HG03139 (cell line): Measurements from ENCODE around the gene OR51B2.
"Not testable (repeated sequence)": the region's sequence is repeated elsewhere in the genome, so short reads cannot be mapped to it uniquely, and the experiment has no call there.

ENCODE experiments used
- ATAC-seq: cut with Tn5 transposase; IDR thresholded peaks from one replicate; pipeline ENCODE4 v1.9.1; 2021; ENCODE audit not compliant: unreplicated experiment

OR51B2 gene, protein sequence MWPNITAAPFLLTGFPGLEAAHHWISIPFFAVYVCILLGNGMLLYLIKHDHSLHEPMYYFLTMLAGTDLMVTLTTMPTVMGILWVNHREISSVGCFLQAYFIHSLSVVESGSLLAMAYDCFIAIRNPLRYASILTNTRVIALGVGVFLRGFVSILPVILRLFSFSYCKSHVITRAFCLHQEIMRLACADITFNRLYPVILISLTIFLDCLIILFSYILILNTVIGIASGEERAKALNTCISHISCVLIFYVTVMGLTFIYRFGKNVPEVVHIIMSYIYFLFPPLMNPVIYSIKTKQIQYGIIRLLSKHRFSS

DNA sequence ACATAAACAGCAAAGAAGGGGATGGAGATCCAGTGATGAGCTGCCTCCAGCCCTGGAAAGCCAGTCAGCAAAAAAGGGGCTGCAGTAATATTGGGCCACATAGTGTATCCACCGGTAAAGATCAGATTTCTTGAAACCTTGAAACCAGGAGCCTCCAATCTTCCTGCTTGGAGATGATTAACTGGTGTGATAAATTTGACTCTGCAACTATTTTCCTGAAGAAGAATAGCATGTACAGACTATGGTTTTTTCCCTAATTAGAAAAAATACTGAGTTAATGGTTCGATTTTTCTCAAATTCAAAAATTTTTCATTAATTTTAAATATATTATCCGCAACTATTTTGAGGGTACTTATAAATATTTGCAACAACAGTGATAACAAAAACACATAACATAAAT is at the start of gene OR51B2:
Gene OR51B2, minus strand, starts transcription at position 101 of the 400 bp plus-strand sequence. Its CDS starts 0 bp downstream, at position 101.
- ATAC-seq: no peak

DNA sequence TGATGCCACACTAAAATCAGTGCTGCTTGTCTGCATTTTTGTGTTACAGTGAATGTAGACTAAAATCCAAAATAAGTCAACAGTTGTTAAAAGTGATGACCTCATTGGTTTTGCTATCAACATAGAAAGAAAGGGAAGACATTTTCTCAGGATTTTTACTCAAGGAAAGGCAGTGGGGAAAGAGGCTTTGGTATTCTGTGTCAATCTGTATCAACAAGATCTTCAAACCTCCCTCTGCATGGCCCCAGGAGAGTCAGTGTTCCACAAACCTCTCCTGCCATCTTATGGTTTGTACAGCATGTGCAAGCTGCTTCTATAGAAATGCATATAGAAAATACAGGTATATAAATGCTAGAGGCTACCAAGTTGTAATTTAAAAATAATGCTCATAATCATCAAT is 45.7 kb upstream of the OR51B2 start:
- peak; percentile 55 for ATAC-seq

DNA sequence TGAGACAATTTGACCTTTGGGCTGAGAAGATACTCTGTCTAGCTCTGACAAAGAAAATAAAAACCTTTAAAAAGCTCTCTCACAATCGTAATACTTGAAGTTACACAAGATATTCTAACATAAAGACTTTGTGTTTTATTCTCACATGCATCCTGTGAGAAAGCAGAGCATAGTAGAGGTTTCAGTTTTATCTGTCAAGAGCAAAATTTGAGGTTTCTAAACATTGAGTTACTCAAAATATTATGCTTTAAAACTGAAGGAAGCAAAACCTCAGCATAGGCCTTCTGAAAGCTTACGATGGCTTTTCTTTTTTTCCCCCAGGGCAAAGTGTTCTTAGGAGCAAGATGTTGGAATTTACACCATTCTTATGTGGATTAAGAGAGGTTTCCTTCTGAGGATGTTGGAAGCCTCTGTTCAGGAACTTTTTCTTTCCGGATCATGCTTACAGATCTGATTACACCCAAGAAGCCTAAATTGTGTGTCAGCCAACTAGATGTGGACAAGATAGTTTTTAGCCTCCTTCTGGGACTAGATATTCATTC is 44.5 kb upstream of the OR51B2 start:
- no peak for ATAC-seq

DNA sequence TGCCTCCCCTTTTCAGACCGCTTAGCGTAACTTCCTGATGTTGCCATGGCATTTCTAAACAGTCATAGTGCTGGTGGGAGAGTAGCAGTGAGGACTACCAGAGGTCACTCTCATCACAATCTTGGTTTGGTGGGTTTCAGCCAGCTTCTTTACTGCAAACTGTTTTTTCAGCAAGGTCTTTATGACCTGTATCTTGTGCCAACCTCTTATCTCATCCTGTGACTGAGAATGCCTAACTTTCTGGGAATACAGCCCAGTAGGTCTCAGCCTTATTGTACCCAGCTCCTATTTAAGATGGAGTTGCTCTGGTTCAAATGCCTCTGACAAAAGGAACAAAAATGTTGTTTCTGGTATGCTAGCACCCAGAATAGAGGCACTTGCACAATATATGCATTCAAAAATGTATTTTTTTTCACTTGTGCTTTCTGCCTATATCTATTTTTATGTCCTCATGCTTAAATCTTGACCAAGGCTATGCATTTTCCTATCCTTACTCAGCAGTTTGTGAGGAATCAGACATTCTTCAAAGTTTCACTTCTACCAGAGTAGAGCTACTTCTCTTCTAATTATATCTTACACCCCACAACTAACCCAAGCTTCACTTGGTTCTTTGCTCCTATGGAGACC is 43.5 kb upstream of the OR51B2 start:
- ATAC-seq: no peak

DNA sequence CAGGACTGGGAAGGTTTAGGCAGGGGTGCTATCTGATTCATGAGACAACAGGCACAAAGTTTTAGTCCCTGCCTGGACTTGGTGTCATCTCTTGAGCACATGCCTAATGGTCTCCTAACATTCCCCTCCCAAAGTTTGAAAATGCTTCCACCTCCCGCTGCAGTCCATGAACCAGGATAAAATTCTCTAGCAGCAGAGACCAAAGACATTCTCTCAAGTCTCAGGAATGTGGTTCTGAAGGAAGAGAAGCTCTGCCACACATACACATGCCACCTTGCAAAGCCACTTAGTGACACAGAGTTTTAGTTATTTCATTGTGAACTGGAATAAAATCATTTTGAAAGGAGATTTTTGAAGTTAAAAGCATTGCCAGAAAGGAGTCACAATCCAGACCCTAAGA is 42.8 kb upstream of the OR51B2 start:
- no peak for ATAC-seq

DNA sequence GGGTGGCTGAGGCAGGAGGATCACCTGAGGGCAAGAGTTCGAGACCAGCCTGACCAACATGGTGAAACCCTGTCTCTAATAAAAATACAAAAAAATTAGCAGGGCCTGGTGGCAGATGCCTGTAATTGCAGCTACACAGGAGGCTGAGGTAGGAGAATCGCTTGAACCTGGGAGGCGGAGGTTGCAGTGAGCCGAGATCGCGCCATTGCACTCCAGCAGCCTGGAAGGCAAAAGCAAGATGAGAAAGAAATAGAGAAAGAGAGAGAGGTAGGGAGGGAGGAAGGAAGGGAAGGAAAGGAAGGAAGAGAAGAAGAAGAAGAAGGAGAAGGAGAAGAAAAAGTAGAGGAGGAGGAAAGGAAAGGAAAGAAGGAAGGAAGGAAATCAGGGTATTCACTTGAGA is 42.3 kb upstream of the OR51B2 start:
- ATAC-seq: not testable (repeated sequence)

DNA sequence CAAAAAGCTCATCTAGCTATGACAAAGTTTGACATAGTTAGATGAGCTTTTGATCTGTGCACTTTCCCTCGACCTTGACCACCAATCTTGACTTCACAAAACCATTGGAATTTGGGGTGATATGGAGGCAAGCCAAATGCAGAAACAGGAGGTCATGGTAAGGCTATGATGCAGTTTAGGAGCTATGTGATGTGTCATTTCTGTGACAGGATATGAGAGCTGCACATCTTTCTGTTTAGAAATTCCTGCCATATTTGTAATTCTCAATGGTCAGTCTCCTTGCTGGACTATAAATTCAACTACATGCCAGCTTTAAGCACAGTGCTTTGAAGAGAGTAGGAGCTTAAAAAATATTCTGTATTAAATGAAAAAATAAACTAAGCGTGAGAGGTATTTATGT is 40.1 kb upstream of the OR51B2 start:
- ATAC-seq: no peak

DNA sequence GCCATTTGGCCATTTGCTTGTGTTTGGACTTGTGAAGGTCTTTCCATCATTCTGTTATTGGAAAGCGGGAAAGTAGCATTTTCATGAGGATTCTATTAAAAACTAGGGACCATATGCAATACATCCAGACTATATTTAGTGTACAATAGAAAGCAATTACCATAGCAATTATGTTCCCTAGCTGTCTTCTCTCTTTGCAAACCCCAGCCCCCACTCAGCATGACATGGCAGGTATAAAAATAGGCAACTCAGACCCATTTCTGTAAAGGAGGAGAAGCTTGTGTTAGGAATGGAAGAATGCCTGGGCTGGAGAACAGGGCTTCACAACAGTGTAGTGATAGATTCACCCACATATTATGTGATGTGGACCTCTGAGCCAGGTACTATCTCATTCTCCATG is 39.6 kb upstream of the OR51B2 start:
- no peak for ATAC-seq

DNA sequence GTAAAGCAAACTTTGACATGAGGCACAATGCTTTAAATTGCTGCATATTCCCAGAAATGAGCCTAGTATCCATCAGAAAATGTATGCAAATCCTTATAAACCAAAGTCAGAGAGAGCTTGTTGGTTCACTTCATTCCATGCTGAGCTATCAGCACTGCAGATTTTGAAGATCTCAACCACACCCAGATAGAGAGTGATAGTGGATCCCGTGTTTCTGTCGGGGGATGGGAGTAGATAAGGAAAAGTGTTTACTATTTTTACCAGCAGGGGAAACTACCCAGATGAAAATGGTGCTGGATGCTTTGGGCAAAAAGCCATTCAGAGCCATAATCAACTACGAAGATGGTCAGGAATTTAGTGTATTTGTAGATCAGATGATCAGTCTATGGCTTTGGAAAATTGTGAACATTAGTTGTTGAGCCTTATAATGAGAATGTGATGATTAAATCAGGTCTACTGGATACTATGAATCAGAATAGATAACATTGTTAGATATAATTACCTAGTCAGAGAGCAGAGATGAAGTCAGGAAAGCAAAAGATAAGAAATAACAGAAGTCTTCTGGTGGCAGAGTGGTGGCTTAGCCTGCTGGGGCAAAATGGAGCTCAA is 38.0 kb upstream of the OR51B2 start:
- ATAC-seq: no peak

DNA sequence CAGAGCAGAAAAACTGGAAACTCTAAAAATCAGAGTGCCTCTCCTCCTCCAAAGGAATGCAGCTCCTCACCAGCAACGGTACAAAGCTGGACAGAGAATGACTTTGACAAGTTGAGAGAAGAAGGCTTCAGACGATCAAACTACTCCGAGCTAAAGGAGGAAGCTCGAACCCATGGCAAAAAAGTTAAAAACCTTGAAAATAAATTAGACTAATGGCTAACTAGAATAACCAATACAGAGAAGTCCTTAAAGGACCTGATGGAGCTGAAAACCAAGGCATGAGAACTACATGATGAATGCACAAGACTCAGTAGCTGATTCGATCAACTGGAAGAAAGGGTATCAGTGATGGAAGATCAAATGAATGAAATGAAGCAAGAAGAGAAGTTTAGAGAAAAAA is 31.9 kb upstream of the OR51B2 start:
- ATAC-seq: not testable (repeated sequence)

DNA sequence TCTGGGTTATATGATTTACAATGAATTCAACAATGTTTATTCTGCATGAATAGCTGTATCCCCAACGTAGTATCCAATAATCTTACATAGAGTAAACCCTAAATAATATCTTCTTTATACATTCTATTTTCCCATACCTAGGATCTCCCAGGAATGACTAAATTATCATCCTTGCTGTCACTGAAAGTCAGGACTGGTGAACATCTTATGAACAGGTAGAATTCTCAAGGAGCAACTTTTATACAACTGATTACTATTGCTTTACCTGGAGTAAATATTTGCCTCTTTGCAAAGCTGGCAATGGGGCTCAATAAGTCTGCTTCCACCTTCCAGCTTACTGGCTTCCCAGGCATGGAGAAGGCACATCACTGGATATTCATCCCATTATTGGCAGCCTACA is 27.1 kb upstream of the OR51B2 start, which contains the start of gene OR51B6:
Gene OR51B6, plus strand, starts transcription at position 301 of the 400 bp plus-strand sequence. Its CDS starts 0 bp downstream, at position 301.
- no peak for ATAC-seq

DNA sequence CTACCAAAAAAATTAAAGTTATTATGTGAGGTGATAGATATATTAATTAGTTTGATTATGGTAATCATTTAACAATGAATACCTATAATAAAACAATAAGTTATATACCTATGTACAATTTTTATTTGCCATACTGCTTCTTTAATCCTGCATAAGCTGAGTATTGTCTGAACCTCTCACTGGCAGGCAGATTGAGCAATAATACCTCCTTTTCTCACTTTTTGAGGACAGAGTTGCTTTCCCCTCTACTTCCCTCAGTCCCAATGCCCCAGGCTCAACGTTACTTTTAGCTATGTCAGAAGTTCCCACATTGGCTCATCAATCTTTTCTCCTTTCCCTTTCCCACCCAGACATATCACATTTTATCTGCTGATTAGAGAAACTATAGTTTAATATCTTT is 25.5 kb upstream of the OR51B2 start:
- ATAC-seq: no peak

DNA sequence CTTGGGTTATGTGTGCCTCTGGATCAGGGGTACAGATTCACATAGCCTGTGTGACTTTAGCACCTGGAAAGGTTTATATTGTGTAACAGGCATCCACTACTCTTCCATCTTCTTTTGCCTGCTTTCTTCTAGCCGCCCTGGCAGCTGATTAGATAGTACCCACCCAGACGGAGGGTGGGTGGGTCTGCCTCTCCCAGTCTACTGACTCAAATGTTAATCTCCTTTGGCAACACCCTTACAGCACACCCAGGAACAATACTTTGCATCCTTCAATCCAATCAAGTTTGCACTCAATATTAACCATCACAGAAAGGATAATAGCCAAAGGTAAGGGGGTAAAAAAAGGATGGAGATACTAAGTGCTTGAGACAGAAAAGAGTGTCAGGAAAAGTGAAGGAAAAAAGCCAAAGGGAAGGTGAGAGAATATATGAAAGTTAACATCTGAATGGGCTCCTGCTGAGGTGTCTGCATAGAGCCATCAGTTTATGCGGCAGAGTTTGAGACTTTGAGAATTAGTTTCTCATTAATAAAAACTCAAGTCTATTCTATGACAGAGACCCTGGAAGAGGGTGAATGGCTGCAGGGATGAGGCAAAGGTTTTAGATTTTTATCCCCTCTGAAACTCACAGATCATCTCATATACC is 24.6 kb upstream of the OR51B2 start:
- no peak for ATAC-seq

DNA sequence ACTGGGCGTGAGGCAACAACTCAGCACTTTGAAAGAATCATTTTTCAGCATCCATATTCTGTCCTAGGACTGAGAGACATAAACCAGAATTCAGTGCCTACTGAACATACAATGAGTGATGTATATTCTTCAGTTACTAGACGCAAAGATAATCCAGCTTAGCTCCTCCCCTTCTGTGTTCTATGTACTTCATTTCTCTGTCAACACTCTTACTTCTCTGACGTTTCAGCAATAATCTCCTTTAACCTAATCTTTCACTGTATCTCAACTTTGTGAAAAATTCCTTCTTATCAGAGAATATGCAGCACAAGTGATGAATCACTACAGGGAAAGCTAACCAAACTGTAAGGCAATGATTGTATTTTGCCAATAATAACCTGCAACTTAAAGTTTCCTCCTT is 21.7 kb upstream of the OR51B2 start:
- ATAC-seq: no peak

DNA sequence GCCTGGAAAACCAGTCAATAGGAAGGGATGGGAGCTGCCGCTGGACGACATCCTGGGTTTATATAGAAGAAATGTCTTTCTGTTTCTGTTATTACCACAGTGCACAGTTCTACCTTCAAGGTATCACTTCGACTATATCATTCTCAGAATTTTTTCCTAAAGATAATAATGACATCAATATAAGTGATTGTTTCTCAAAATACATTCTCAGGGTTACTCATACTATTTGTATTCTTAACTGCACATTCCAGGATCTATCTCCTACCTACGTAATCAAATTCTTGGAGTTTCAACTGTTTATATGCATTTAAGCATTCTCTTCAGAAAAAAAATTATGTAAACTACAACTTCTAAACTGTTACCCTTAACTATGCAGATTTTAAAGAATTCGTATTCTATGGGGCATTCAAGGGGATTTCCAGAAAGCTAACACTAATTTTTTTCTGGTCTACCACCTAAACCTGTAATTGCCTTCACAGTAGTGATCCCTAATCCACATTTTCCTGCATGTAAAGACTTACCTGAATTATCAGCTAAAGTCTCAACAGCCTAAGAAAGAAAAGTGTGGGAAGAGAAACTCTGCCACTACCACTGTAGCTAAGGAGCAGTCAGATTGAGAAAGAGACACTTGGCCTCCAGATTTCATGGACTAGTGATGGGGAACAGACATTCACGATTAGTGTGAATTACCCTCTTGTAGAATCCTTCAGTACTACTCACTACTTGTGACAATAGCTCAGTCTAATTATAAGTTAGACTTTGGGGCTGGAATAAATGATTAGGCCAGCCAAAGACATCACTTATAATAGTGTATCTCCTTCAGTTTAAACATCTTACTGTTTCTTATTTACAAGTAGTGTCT is 19.6 kb upstream of the OR51B2 start, which contains the start of gene OR51B5:
Gene OR51B5, minus strand, starts transcription at position 51 of the 862 bp plus-strand sequence. Its CDS starts 0 bp downstream, at position 51.
- no peak for ATAC-seq

DNA sequence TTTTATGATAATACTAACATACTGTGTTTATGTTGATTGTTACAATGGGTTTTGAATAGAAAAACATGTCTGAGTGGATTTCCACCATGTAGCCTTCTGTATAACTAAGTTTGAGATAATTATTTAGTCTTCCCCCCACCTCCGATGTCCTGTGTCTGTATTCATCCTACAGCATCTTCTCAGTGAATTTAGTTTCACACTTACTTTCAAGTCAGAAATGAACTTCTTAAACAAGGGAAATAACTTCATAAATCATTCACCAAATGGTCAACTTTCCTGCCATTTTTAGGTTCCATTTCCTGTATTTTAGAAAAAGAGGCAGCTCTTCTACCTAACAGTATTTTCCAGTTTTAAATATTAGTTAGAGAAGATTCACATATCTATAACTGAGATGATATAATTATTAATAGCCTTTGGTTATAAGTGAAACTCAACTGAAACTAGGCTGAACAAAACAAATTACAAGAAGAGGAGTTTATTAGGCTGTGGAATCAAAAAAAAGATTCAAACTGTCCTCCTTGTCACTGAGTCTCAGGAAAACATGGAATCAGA is 15.8 kb upstream of the OR51B2 start:
- ATAC-seq: peak; percentile 72

DNA sequence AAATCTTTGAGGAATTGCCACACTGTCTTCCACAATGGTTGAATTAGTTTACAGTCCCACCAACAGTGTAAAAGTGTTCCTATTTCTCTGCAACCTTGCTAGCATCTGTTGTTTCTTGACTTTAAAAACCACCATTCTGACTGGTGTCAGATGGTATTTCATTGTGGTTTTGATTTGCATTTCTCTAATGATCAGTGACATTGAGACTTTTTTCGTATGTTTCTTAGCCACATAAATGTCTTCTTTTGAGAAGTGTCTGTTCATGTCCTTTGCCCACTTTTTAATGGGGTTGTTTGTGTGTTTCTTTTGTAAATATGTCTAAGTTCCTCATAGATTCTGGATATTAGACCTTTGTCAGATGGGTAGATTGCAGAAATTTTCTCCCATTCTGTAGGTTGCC is 13.2 kb upstream of the OR51B2 start:
- not testable (repeated sequence) for ATAC-seq

DNA sequence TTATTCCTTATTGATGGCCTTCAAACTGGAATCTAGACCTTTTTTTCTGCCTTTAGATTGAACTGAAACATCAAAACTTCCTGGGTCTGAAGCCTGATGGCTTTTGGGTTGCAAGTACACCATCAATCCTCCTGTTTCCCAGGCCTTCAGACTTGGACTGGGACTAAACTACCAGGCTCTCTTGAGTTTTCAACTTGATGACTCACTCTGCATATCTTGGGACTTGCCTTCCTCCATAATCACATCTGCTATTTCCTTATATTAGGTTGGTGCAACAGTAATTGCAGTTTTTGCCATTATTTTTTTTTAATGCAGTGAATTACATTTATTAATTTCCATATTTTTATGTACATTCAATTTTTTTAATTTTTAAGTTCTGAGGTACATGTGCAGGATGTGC is 12.2 kb upstream of the OR51B2 start:
- ATAC-seq: no peak

DNA sequence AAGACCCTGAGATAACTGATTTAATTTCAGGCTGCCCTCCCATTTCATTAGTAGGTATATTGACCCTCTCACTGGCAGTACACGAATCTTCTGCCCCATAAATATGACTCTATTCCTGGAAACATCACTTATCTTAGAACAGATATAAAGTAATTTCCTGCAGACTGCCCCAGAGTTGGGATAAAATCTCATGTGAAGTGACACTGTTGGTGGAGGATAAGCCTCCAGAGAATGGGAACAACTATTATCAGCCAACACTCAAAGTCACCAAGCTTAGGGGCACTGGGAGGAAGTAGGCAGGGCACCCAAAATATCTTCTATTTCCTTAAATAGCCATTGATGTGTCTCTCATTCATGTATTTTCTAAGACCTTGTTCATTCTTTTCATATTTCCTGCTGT is 11.1 kb upstream of the OR51B2 start:
- ATAC-seq: no peak

DNA sequence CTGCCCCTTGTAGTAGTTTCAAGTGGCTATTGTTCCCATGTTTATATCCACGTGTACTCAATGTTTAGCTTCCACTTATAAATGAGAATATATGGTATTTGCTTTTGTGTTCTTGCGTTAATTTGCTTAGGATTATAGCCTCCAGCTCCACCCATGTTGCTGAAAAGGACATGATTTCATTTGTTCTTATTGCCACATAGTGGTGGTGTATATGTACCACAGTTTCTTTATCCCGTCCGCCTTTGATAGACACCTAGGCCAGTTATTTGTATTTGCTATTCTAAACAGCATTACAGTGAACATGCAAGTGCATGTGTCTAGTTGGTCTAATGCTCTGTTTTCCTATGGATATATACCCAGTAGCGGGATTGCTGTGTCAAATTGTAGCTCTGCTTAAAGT is 6.8 kb downstream of the OR51B2 start:
- ATAC-seq: no peak
